ENCODE data around the gene RALGAPA2.

- TF ChIP-seq CTCF (conservative IDR thresholded peaks at IDR 0.05 in 1 of 2, IDR thresholded peaks at IDR 0.05 in 1 of 2; ENCODE audit: low read depth in 1 of 2, low read length in 2 of 2) (no peak), EZH2 (IDR thresholded peaks at IDR 0.05; ENCODE audit: low read length, missing control alignments) (no peak)
Measured at GRCh38 chr20:20624914-20625313, 87.5 kb downstream of the RALGAPA2 start.
